T-helper 1 cell (primary cell): ENCODE results near the gene NCK1.
A peak's percentile ranks its signal among the peaks of the same experiment; 100 is the strongest.

Source experiments
- DNase-seq, 5 donors: peaks; one replicate each; pipeline ENCODE4 v3.0.0-alpha.2; 2012 to 2020

Gene NCK1

GRCh38 chr3:136909187-136909586 lies 47.2 kb downstream of the NCK1 start:
- DNase-seq: no peak

- DNase-seq: no peak
Measured at GRCh38 chr3:136910697-136911096, 48.7 kb downstream of the NCK1 start.

GRCh38 chr3:136913168-136913567 lies 51.2 kb downstream of the NCK1 start:
- DNase-seq: no peak

DNA sequence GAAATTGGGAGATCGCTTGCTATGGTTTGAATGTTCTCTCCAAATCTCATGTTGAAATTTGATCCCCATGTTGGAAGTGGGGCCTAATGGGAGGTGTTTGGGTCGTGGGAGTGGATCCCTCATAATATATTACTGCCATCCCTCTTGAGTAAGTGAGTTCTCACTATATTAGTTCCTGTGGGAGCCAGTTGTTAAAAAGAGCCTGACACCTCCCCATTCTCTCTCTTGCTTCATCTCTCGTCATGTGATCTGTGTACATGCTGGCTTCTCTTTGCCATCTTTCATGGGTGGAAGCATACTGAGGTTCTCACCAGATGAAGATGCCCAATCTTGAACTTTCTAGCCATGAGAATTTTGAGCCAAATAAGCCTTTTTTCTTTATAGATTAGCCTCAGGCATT lies 52.7 kb downstream of the NCK1 start:
- no peak for DNase-seq

DNA sequence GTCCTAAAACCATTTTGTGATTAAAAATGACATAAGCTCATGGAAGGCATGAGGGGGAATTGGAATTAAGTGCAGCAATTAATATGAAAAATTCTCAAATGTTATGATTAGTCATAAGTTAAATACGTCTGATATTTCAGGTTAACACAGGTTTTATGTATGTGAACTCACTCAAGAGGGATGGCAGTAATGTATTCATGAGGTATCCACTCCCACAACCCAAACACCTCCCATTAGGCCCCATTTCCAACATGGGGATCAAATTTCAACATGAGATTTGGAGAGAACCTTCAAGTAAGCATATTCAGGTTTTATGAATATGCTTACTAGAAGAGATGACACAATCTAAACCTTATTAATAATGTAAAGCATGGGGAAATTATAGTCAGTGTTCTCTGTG lies 54.2 kb downstream of the NCK1 start:
- no peak for DNase-seq

DNA sequence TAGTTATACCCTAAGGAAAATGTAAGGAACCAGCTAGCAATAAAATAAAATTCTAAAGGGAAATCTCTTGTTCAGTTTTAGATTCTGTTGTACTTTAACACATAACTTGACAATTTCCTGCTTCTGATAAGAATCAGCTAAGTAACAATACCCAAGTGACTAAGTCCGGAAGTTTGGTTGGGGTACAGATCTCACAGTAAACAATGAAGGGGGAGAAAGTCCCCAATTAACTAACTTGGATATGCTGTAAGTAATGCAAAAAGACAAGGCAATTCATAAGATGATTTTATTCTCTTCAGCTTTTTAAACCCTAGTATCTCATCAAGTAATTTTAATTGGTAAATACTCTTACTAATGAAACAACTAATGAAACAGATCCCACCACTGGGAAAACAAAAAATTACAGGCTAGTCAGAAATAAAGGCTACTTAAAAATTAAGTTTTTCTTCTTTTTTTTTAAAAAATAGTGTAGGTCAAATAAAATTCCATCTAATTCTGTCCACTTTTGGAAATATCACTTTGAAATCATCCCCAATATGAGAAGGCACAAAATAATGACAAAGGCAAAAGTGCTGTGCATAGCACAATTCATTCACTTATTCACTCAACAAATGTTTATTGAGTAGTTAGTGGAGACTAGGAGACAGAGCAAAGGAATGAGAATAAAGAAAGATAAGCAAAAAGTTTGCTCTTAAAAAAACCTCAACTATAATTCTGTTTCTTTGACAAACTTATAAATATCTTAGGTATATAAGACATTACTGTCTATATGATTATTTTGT lies 58.0 kb downstream of the NCK1 start:
- DNase-seq: peak in 2 of 5 donors; percentile 24 to 80

DNA sequence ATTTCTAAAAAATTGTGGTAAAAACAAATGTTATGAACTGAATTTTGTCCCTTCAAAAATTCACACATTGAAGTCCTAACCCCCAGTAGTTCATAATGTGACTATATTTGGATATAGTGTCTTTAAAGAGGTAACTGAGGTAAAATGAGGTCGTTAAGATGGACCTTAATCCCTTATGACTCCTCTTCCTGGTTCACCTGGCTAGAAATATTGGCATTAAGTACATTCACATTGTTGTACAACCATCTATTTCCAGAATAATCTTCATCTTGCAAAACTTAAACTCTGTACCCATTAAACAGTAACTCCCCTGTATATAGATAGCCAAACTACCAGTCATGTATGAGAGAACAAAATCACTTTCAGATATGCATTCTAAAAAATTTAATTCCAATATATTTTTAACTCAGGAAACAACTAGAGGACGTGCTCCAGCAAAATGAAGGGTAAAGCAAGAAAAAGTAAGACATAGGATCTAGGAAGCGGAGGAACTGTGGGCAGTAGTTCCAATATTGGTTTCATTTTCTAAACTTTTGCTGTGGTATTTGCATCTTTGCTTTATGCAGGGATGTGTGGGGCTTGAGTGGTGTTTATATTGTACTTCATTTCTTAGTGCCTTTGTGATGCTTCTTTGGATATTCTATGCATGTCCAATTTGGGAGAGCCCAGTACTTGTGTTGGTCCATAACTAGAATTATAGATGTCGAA lies 59.0 kb downstream of the NCK1 start:
- DNase-seq: peak in 1 of 5 donors; percentile 40

GRCh38 chr3:136925425-136926190 lies 63.6 kb downstream of the NCK1 start:
- DNase-seq: no peak

GRCh38 chr3:136928240-136928639 lies 66.2 kb downstream of the NCK1 start:
- no peak for DNase-seq

- no peak for DNase-seq
Measured at GRCh38 chr3:136929977-136930670, 68.1 kb downstream of the NCK1 start.

GRCh38 chr3:136931606-136932005 lies 69.6 kb downstream of the NCK1 start:
- no peak for DNase-seq

- peak in 1 of 5 donors; percentile 20 for DNase-seq
Measured at GRCh38 chr3:136932523-136932922, 70.5 kb downstream of the NCK1 start.

GRCh38 chr3:136932978-136933772 lies 71.2 kb downstream of the NCK1 start:
- no peak for DNase-seq

DNA sequence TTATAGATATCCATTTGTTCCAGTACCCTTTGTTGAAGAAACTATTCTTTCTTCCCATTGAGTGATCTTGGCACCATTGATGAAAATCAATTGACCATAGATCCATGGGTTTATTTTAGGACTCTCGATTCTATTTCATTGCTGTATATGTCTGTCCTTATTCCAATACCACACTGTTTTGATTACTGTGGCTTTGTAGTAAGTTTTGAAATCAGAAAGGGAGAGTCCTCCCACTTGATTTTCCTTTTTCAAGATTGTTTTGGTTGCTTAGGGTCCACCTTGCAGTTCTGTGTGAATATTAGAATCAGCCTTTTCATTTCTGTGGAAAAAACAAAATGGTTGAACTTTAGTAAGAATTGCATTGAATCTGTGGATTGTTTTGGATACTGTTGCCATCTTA lies 75.2 kb downstream of the NCK1 start:
- no peak for DNase-seq

DNA sequence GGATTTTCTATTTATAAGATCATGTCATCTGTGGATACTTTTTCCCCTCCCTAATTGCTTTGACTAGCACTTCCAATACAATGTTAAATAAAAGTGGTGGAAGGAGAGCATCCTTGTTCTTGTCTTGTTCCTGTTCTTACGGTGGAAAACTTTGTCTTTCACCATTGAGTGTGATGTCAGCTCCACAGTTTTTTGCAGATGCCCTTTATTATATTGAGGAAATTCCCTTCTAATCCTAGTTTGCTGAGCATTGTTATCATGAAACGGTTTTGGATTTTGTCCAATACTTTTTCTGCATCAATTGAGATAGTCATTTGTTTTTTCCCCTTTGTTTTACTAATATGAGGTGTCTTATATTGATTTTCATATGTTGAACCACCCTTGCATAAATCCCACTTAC lies 75.8 kb downstream of the NCK1 start:
- DNase-seq: no peak

GRCh38 chr3:136938334-136938733 lies 76.3 kb downstream of the NCK1 start:
- no peak for DNase-seq

- DNase-seq: no peak
Measured at GRCh38 chr3:136939489-136939888, 77.5 kb downstream of the NCK1 start.

- DNase-seq: no peak
Measured at GRCh38 chr3:136942803-136943202, 80.8 kb downstream of the NCK1 start.

- DNase-seq: no peak
Measured at GRCh38 chr3:136943436-136943835, 81.4 kb downstream of the NCK1 start.

DNA sequence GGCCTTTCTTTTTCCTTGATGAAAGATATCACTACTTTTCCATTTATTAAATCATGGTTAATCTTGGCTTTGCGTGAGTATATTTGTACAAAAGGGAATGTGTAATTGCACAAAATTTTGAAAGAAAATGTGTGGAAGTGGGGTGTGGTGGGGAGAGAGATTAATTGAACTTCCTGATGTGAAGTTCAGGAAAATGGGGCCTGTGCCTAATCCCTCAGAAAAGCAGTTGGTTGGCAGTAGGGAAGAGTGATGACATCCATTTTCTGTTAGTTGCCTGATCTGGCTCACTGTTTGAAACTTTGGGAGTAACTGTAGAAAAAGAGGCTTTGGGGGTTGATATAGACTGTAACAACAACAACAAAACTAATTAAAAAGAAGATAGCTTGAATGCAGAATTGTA lies 85.0 kb downstream of the NCK1 start:
- DNase-seq: no peak

- no peak for DNase-seq
Measured at GRCh38 chr3:136947477-136947876, 85.5 kb downstream of the NCK1 start.

- DNase-seq: no peak
Measured at GRCh38 chr3:136949146-136949545, 87.1 kb downstream of the NCK1 start.
